H1 (cell line): ENCODE results near the gene AKR1C1. TPM values are rescaled to one million over a fixed set of nuclear protein-coding genes. Genes with fewer than 3 reads are reported as not detected.
"Not testable (repeated sequence)": the region's sequence is repeated elsewhere in the genome, so short reads cannot be mapped to it uniquely, and the experiment has no call there.

ENCODE experiments used
- CTCF ChIA-PET: fragments of 300-600 bp; sonication (Branson Sonifier 250); formaldehyde crosslinking; loops from one replicate; lab custom pipeline; 2021; ENCODE audit not compliant: partially characterized antibody; lab: Charles Lee
- POLR2A ChIA-PET: fragments of 300-600 bp; sonication (Branson Sonifier 250); formaldehyde crosslinking; loops from one replicate; lab custom pipeline; 2021; ENCODE audit warnings: inconsistent platforms; ENCODE audit not compliant: partially characterized antibody; lab: Charles Lee
- DNase-seq, 2 experiments: peaks; one replicate each; pipeline versions ENCODE4 v3.0.0 to v3.0.0-alpha.2; 2010 to 2022; ENCODE audit warnings: low spot score in 2 of 2, low read depth in 1 of 2, mixed read lengths in 1 of 2
- FAIRE-seq: peaks from 2 replicates; lab custom pipeline; 2011; peaks lifted over from hg19 to GRCh38; lab: Jason Lieb, UNC
- H2AFZ ChIP-seq: 2 replicates; pipeline ENCODE4 v1.8.1; 2012; ENCODE audit warnings: low read length, inconsistent platforms
- H2AK5ac ChIP-seq: 2 replicates; pipeline ENCODE4 v1.6.1; 2013; ENCODE audit warnings: low read depth, low read length
- H2BK120ac ChIP-seq: replicated peaks from 2 replicates; pipeline ENCODE3; 2013; ENCODE audit warnings: low read depth, low read length, inconsistent platforms
- H2BK12ac ChIP-seq: 2 replicates; pipeline ENCODE4 v1.6.1; 2013; ENCODE audit warnings: low read depth, low read length
- H2BK15ac ChIP-seq: 2 replicates; pipeline ENCODE4 v1.6.1; 2013; ENCODE audit warnings: low read length
- H2BK20ac ChIP-seq: 2 replicates; pipeline ENCODE4 v1.6.1; 2013; ENCODE audit warnings: low read length
- H2BK5ac ChIP-seq: 2 replicates; pipeline ENCODE4 v1.6.1; 2013; ENCODE audit warnings: low read depth, low read length
- H3K14ac ChIP-seq: 2 replicates; pipeline ENCODE4 v1.6.1; 2013; ENCODE audit warnings: inconsistent platforms; ENCODE audit not compliant: insufficient read length
- H3K18ac ChIP-seq: 2 replicates; pipeline ENCODE4 v1.6.1; 2013; ENCODE audit warnings: low read length; ENCODE audit errors: extremely low read depth
- H3K23ac ChIP-seq: 2 replicates; pipeline ENCODE4 v1.6.1; 2013; ENCODE audit warnings: inconsistent platforms; ENCODE audit not compliant: insufficient read length
- H3K23me2 ChIP-seq: 2 replicates; pipeline ENCODE4 v1.6.1; 2013; ENCODE audit warnings: low read depth, low read length
- H3K27ac ChIP-seq: 2 replicates; pipeline ENCODE4 v1.6.1; 2011; ENCODE audit warnings: low read depth, low read length, inconsistent platforms
- H3K27me3 ChIP-seq, 4 experiments: replicated peaks in 1 of 4; 1 replicate in 1 of 4; 2 replicates in 3 of 4; pipeline versions ENCODE4 v1.6.1 to v1.8.1; 2011 to 2013; ENCODE audit warnings: low read length in 3 of 4, mild to moderate bottlenecking in 3 of 4, inconsistent platforms in 2 of 4, mixed read lengths in 2 of 4, moderate library complexity in 1 of 4; ENCODE audit not compliant: control insufficient read depth in 3 of 4, insufficient read depth in 3 of 4; ENCODE audit errors: extremely low read depth in 1 of 4
- H3K36me3 ChIP-seq, 4 experiments: 2 replicates each; pipeline versions ENCODE4 v1.6.1 to v1.8.1; 2011 to 2013; ENCODE audit warnings: mild to moderate bottlenecking in 4 of 4, low read length in 3 of 4, moderate library complexity in 2 of 4, control low read depth in 1 of 4, inconsistent platforms in 1 of 4; ENCODE audit not compliant: insufficient read depth in 4 of 4, control insufficient read depth in 2 of 4
- H3K4ac ChIP-seq: replicated peaks from 2 replicates; pipeline ENCODE3; 2013; ENCODE audit warnings: low read length, low read depth, mixed read lengths, inconsistent platforms; ENCODE audit not compliant: insufficient read length
- H3K4me1 ChIP-seq, 4 experiments: replicated peaks in 1 of 4; 1 replicate in 1 of 4; 2 replicates in 3 of 4; pipeline versions ENCODE4 v1.6.1 to v1.8.1; 2011 to 2013; ENCODE audit warnings: low read length in 3 of 4, inconsistent platforms in 2 of 4, mixed read lengths in 1 of 4; ENCODE audit not compliant: insufficient read depth in 4 of 4, control insufficient read depth in 3 of 4
- H3K4me2 ChIP-seq, 2 experiments: 2 replicates each; pipeline versions ENCODE4 v1.6.1 to v1.8.1; 2011 to 2013; ENCODE audit warnings: low read depth in 2 of 2, low read length in 2 of 2, control low read depth in 1 of 2, inconsistent platforms in 1 of 2, mild to moderate bottlenecking in 1 of 2; ENCODE audit not compliant: insufficient read depth in 1 of 2
- H3K4me3 ChIP-seq, 4 experiments: fragments of 200-600, 300-600 bp in 1 of 4; sonication (generic), shearing (Covaris generic), sonication (Bioruptor Twin) in 1 of 4; 2 replicates each; pipeline versions ENCODE4 v1.5.1 to v1.8.1; 2011 to 2016; ENCODE audit warnings: low read length in 4 of 4, low read depth in 3 of 4, control low read depth in 2 of 4, inconsistent platforms in 2 of 4, mild to moderate bottlenecking in 2 of 4, mixed read lengths in 1 of 4, moderate library complexity in 1 of 4; ENCODE audit not compliant: insufficient read depth in 2 of 4; ENCODE audit errors: extremely low read depth in 1 of 4
- H3K56ac ChIP-seq: replicated peaks from 2 replicates; pipeline ENCODE3; 2013; ENCODE audit warnings: low read depth, mild to moderate bottlenecking, mixed read lengths, low read length, inconsistent platforms; ENCODE audit not compliant: insufficient read length
- H3K79me1 ChIP-seq: 2 replicates; pipeline ENCODE4 v1.6.1; 2013; ENCODE audit warnings: low read depth, low read length, control low read depth
- H3K79me2 ChIP-seq, 2 experiments: 2 replicates each; pipeline versions ENCODE4 v1.6.1 to v1.8.1; 2012 to 2013; ENCODE audit warnings: low read length in 2 of 2, mild to moderate bottlenecking in 2 of 2, inconsistent platforms in 1 of 2; ENCODE audit not compliant: insufficient read depth in 2 of 2, control insufficient read depth in 1 of 2
- H3K9ac ChIP-seq, 4 experiments: replicated peaks in 1 of 4; 1 replicate in 1 of 4; 2 replicates in 3 of 4; pipeline versions ENCODE4 v1.6.1 to v1.8.1; 2011 to 2013; ENCODE audit warnings: low read depth in 3 of 4, low read length in 3 of 4, control low read depth in 2 of 4, mild to moderate bottlenecking in 2 of 4, moderate library complexity in 2 of 4, inconsistent platforms in 1 of 4; ENCODE audit errors: extremely low read depth in 1 of 4
- H3K9me3 ChIP-seq, 2 experiments: 2 replicates each; pipeline versions ENCODE4 v1.6.1 to v1.8.1; 2012 to 2013; ENCODE audit warnings: mild to moderate bottlenecking in 2 of 2, moderate library complexity in 2 of 2, control low read depth in 1 of 2, inconsistent platforms in 1 of 2, low read depth in 1 of 2, low read length in 1 of 2, mixed read lengths in 1 of 2; ENCODE audit not compliant: insufficient read depth in 2 of 2
- H4K20me1 ChIP-seq, 2 experiments: replicated peaks in 1 of 2; 2 replicates each; pipeline versions ENCODE3 to v1.8.1; 2011 to 2013; ENCODE audit warnings: inconsistent platforms in 2 of 2, low read length in 2 of 2, mild to moderate bottlenecking in 1 of 2; ENCODE audit not compliant: insufficient read depth in 2 of 2, control insufficient read depth in 1 of 2
- H4K5ac ChIP-seq: 2 replicates; pipeline ENCODE4 v1.6.1; 2013; ENCODE audit warnings: low read length, low read depth, mixed read lengths, inconsistent platforms; ENCODE audit not compliant: insufficient read length
- H4K8ac ChIP-seq: 2 replicates; pipeline ENCODE4 v1.8.0; 2013; ENCODE audit warnings: mild to moderate bottlenecking, moderate library complexity, low read length, inconsistent platforms; ENCODE audit not compliant: insufficient read depth; ENCODE audit errors: extremely low read depth
- H4K91ac ChIP-seq: replicated peaks from 2 replicates; pipeline ENCODE3; 2013; ENCODE audit warnings: low read length, mixed read lengths, inconsistent platforms; ENCODE audit not compliant: insufficient read length
- WGBS, 2 experiments: shearing (Covaris generic) in 1 of 2; methylation state at CpG; one replicate each; pipeline versions ENCODE4 v1.1.6 to v1.1.7; 2013 to 2015; ENCODE audit warnings: low lambda C conversion rate in 2 of 2, mixed read lengths in 2 of 2, inconsistent platforms in 1 of 2, low coverage in 1 of 2, missing lambda C conversion rate in 1 of 2; ENCODE audit not compliant: insufficient replicate concordance in 2 of 2, insufficient coverage in 1 of 2, insufficient read length in 1 of 2; ENCODE audit errors: extremely low coverage in 1 of 2, missing lambda C conversion rate in 1 of 2; 5-methylcytosine and 5-hydroxymethylcytosine counted together
- polyA plus RNA-seq, 7 experiments: library from polyadenylated mRNA; depleted of rRNA in 3 of 7; stranded (reverse) in 5 of 7; unstranded in 2 of 7; fragments of >200 nt in 5 of 7; fragments of 200-250 nt in 2 of 7; gene quantifications; 1 replicate in 5 of 7; 2 replicates in 1 of 7; 4 replicates in 1 of 7; pipeline versions ENCODE4 v1.2.1 to v1.2.3, GENCODE V29; 2011 to 2013; ENCODE audit warnings: missing spikeins in 2 of 7, mixed read lengths in 2 of 7
- small RNA-seq: library from polyadenylated mRNA; stranded (forward); fragments of <200 nt; extraction: miRNeasy Mini kit (QIAGEN cat#:217004); gene quantifications from one replicate; pipeline ENCODE3, GENCODE V24; 2013; ENCODE audit not compliant: insufficient read depth
- total RNA-seq: library from RNA; stranded (reverse); fragmentation: NEBNext Ultra II Directional; extraction: Animal tissue kit (Norgen Biotek cat#: 25700); gene quantifications from 2 replicates; pipeline ENCODE4 v1.2.1, GENCODE V29; 2021

AKR1C1 gene
- total and polyA plus RNA-seq, 2 of the 8 experiments (the other 6 are each of a cell fraction or from before 2014, with no cell fraction given): 1.4 to 2.1 TPM

DNA sequence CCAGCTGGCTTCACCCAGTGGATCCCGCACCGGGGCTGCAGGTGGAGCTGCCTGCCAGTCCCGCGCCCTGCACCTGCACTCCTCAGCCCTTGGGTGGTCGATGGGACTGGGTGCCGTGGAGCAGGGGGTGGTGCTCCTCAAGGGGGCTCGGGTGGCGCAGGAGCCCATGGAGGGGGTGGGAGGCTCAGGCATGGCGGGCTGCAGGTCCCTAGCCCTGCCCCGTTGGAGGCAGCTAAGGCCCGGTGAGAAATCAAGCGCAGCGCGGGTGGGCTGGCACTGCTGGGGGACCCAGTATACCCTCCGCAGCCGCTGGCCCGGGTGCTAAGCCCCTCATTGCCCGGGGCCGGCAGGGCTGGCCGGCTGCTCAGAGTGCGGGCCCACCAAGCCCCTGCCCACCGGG is 69.2 kb downstream of the AKR1C1 start:
- H3K4me2 ChIP-seq, H3K18ac ChIP-seq, H4K8ac ChIP-seq, H2AFZ ChIP-seq, H3K23me2 ChIP-seq, H3K23ac ChIP-seq, H2BK5ac ChIP-seq, H2BK15ac ChIP-seq, DNase-seq, H4K20me1 ChIP-seq, H3K9me3 ChIP-seq, H2BK12ac ChIP-seq, FAIRE-seq, H3K14ac ChIP-seq, H3K36me3 ChIP-seq, H3K27me3 ChIP-seq, H3K79me2 ChIP-seq, H3K4me1 ChIP-seq, H3K56ac ChIP-seq, H2BK20ac ChIP-seq, H2AK5ac ChIP-seq, H3K9ac ChIP-seq, H3K79me1 ChIP-seq, H3K4me3 ChIP-seq, H2BK120ac ChIP-seq, H3K27ac ChIP-seq, H4K5ac ChIP-seq, H3K4ac ChIP-seq, H4K91ac ChIP-seq: not testable (repeated sequence)
- POLR2A ChIA-PET: interaction anchor here (1.4 kb wide), 1 partner anchor 48 kb away, joined by 3 read pairs; no protein-coding TSS in a partner anchor
- CTCF ChIA-PET: interaction anchor here (0.6 to 2.6 kb wide), 3 partner anchors 183 to 319 kb away, joined by 3 to 8 read pairs (median 3); no protein-coding TSS in a partner anchor
- 91% methylated on average over 18 of the region's 22 CpGs; no CpG with 5 or more reads in 1 of the 2 experiments for WGBS, 2 experiments

Small RNAs within 50 kb of the gene (small RNA-seq; reads per million reads assigned to genes)
- not detected for gene RF00096

Other genes with a start within 250 kb of the AKR1C1 start
- gene AKR1E2, start 137.2 kb upstream of the AKR1C1 start, total RNA-seq: 3.5 TPM in 2 replicates
- 2.1 and 2.6 TPM in 2 replicates for gene AKR1E2, start 137.2 kb upstream of the AKR1C1 start, polyA plus RNA-seq (2011; rRNA removed)
- gene AKR1C2, start 40.4 kb downstream of the AKR1C1 start, total RNA-seq: 1.0 and 1.2 TPM in 2 replicates
- gene AKR1C2, start 40.4 kb downstream of the AKR1C1 start, polyA plus RNA-seq (2011; rRNA removed): 0.50 and 0.77 TPM in 2 replicates
- 4.5 and 4.6 TPM in 2 replicates for gene AKR1C3, start 131.0 kb downstream of the AKR1C1 start, total RNA-seq
- gene AKR1C3, start 131.0 kb downstream of the AKR1C1 start, polyA plus RNA-seq (2011; rRNA removed): 4.5 and 6.9 TPM in 2 replicates
- not detected in 2 replicates for gene AKR1C8, start 221.7 kb downstream of the AKR1C1 start, total RNA-seq
- gene AKR1C8, start 221.7 kb downstream of the AKR1C1 start, polyA plus RNA-seq (2011; rRNA removed): not detected in 2 replicates
- gene AKR1C4, start 233.4 kb downstream of the AKR1C1 start, total RNA-seq: not detected in 2 replicates
- not detected in 2 replicates for gene AKR1C4, start 233.4 kb downstream of the AKR1C1 start, polyA plus RNA-seq (2011; rRNA removed)